H54 (cell line): ENCODE results near the gene ARPC2.

Experiments
- DNase-seq: peaks from one replicate; pipeline ENCODE4 v3.0.0; 2011; ENCODE audit warnings: low spot score, mixed read lengths; ENCODE audit not compliant: insufficient read length
- FAIRE-seq: peaks from 3 replicates; lab custom pipeline; 2011; peaks lifted over from hg19 to GRCh38; lab: Jason Lieb, UNC
- POLR2A ChIP-seq: IDR thresholded peaks from 2 replicates; pipeline ENCODE4 v1.6.1; 2011; ENCODE audit warnings: low read depth, mild to moderate bottlenecking, low read length

The ARPC2 gene

GRCh38 chr2:218192902-218193430 lies 24.0 kb upstream of the ARPC2 start:
- FAIRE-seq (no peak), DNase-seq (no peak)
- TF ChIP-seq POLR2A = no peak

DNA sequence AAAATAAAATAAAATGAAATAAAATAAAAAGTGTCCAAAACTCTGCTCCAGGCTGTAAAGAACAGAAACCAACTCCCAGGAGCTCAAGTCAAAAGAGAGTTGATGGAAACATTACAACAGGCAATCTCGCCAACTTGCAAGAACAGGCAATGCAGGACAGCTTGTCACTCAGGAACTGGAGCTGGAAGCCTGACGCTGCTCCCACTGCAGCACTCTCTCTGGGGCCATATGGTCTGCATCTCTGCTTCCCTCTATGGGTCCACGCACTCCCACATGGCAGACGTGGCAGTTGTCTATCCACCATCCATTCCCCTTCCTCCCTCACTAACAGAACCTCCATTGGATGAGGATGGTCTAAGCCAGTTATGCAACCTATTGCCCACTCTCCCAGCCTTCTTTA lies 23.3 kb upstream of the ARPC2 start:
- no peak for FAIRE-seq
- no peak for DNase-seq
- TF ChIP-seq POLR2A = no peak

GRCh38 chr2:218194880-218195279 lies 22.1 kb upstream of the ARPC2 start:
- TF ChIP-seq POLR2A = no peak
- no peak for FAIRE-seq
- DNase-seq = no peak

- no peak for FAIRE-seq
- no peak for DNase-seq
- TF ChIP-seq POLR2A = no peak
These were observed 20.0 kb upstream of the ARPC2 start for GRCh38 chr2:218196974-218197373.

DNA sequence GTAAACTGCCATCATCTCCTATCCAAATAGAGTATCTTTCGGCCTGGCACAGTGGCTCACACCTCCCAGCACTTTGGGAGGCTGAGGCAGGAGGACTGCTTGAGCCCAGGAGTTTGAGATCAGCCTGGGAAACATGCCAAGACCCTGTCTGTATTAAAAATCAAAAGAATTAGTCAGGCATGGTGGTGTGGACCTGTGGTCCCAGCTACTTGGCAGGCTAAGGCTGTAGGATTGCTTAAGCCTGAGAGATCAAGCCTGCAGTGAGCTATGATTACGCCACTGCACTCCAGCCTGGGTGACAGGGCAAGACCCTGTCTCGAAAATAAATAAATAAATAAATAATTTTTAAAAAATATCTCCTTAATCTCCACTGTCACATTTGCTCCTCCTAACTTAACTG lies 14.7 kb upstream of the ARPC2 start:
- FAIRE-seq (no peak), DNase-seq (no peak)
- no peak for TF ChIP-seq POLR2A

DNA sequence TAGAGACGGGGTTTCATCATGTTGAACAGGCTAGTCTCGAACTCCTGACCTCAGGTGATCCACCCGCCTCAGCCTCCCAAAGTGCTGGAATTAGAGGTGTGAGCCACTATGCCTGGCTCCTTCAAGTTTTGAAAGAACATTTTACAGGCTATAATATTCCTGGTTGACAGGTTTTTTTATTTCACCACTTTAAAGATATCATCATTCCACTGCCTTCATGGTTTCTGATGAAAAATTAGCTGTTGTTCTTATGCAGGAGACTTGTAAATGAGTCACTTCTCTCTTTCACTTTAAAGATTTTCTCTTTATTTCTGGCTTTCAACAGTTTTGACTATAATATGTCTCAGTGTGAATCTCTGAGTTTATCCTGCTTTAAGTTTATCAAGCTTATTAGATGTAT lies 7.9 kb upstream of the ARPC2 start:
- TF ChIP-seq POLR2A = no peak
- no peak for DNase-seq
- no peak for FAIRE-seq

- DNase-seq (no peak), FAIRE-seq (no peak)
- no peak for TF ChIP-seq POLR2A
These were observed 2.9 kb upstream of the ARPC2 start for GRCh38 chr2:218214116-218214515.

GRCh38 chr2:218216336-218216673 lies 684 bp upstream of the ARPC2 start:
- FAIRE-seq (no peak), DNase-seq (no peak)
- TF ChIP-seq POLR2A = no peak

GRCh38 chr2:218217360-218218267 lies 625 bp downstream of the ARPC2 start:
- DNase-seq = peak; percentile 38

DNA sequence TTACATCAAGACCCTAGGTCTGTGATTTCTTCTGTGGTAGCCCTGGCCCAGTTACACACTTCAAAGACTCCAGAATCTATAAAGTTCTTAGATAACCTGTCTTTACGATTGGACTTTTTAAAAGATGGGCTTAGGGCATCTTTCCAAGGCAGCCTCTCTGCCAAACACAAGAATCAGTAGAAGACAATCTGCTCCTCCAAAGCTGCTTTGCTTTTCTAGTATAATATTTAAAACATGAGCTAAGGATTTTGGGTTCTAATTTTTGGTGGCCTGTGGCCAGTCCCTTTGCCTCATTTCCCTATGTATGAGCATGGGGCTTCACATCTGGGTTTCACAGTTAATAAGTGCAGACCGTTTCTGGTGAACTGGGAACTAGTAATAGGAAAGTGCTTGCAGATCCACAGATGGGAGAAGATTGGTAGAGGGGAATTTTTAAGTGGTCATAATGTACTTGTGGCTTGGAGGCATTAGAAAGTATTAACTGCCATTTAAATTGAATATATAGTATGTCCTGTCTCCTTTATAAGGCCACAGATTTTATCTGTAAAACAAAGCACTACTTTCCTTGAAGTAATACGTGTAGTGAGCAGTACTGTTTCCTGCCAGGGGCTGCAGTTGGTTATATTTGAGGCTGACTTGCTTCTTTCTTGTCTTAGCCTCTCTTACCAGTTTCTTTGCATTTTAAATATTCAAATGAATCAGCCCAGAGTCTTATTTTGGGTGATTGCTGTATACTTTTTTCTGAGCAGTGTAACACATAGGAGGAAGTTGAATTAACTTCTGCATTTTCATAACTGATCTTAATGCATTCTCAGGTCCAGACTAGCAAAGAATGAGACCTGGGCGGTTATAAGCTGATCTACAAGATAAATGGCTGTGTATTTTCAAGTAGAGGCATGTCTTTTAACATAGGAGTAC lies 1.5 kb downstream of the ARPC2 start:
- FAIRE-seq (no peak), DNase-seq (no peak)
- TF ChIP-seq POLR2A = no peak

More at GRCh38 chr2:218217360-218218267, 625 bp downstream of the ARPC2 start:
- no peak for FAIRE-seq
- 0 out of 2 replicates have a peak, but pooled peaks have one; percentile 26 for TF ChIP-seq POLR2A

DNA sequence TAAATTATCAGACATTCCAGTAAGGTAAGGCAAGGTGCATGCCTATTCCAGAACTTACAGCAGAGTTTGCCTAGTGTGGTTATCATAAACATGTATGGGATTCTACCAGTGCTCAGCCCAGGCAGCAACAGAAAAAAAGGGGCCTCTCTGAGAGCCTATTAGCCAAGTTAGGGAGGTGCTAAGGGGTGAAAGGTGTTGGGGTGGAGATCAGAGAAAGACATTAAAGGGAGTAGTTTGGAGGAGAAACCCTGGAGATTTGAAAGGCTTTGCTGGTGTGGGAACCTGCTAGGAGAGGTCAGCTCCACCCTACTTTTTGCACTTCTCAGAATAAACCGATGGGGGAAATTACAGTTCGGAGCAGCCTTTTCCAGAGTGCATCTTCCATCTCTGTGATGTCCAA lies 2.9 kb downstream of the ARPC2 start:
- FAIRE-seq (no peak), DNase-seq (no peak)
- no peak for TF ChIP-seq POLR2A

DNA sequence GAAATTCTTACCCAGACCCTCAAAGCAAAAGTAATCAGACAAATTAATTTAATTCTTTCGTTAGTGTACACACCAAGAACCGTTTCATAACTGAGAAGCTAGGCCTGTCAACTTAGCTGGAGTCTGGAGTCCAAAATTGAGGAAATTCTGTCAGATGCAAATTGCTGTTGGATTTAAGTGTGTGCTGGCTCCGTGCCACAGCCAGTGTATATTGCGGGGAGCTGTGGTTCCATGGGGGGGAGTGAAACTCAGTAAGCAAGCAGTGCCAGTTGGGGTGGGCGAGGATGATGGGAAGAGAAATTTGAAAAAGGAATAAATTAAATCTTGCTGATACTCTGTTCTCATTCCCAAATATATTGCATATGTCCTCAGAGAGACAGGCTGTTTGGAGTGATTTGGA lies 4.0 kb downstream of the ARPC2 start:
- TF ChIP-seq POLR2A = no peak
- no peak for DNase-seq
- no peak for FAIRE-seq

DNA sequence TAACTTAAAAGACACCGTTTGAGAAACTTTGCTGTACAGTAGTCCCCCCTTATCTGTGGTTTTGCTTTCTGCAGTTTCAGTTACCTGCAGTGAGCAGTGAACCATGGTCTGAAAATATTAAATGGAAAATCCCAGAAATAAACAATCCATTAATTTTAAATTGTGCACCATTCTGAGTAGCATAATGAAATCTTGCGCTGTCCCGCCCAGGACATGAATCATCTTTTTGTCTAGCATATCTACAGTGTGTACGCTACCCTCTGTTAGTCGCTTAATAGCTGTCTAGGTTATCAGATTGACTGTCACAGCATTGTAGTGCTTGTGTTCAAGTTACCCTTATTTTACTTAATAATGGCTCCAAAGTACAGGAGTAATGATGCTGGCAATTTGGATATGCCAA lies 6.1 kb downstream of the ARPC2 start:
- FAIRE-seq (no peak), DNase-seq (no peak)
- TF ChIP-seq POLR2A = no peak

- no peak for DNase-seq
- FAIRE-seq = no peak
- TF ChIP-seq POLR2A = no peak
These were observed 7.2 kb downstream of the ARPC2 start for GRCh38 chr2:218224186-218224585.
